Measurements from ENCODE around the gene PIH1D2. TPM values are rescaled to one million over a fixed set of nuclear protein-coding genes. Genes with fewer than 3 reads are reported as not detected.
"Not testable (repeated sequence)": the region's sequence is repeated elsewhere in the genome, so short reads cannot be mapped to it uniquely, and the experiment has no call there.

The PIH1D2 gene
- total RNA-seq, 2 donors from 2014 or later, result 1.1 to 13.7 TPM

- 93% methylated on average over 6 of the region's 6 CpGs for WGBS
Measured at GRCh38 chr11:112103446-112103845, 29.6 kb upstream of the PIH1D2 start.

GRCh38 chr11:112100462-112100861, 26.6 kb upstream of the PIH1D2 start:
- Histone ChIP-seq H3K36me3 (no peaks in the 10 kb centered on the region), H3K4me3 (no peak overlapping the region), H3K27me3 (replicated peaks; ENCODE audit: insufficient read depth) (no peaks in the 10 kb centered on the region), H3K27ac (no peak overlapping the region), H3K4me1 (replicated peaks) (no peaks in the 10 kb centered on the region), H3K9me3 (no peaks in the 10 kb centered on the region)
- no peak for DNase-seq (ENCODE audit: low spot score)
- TF ChIP-seq POLR2A (IDR thresholded peaks at IDR 0.05) (no peak), CTCF (IDR thresholded peaks at IDR 0.05) (no peak)
- WGBS, result 47% methylated on average over 2 of the region's 2 CpGs
- intact Hi-C loops (cut with DNase I), result no loop called here

More at GRCh38 chr11:112103446-112103845, 29.6 kb upstream of the PIH1D2 start:
- no peak overlapping the region for H3K4me3 ChIP-seq
- no peaks in the 10 kb centered on the region for H3K27me3 ChIP-seq (replicated peaks; ENCODE audit: insufficient read depth)
- no peaks in the 10 kb centered on the region for H3K36me3 ChIP-seq
- H3K27ac ChIP-seq, result no peak overlapping the region
- DNase-seq (ENCODE audit: low spot score), result no peak
- H3K4me1 ChIP-seq (replicated peaks), result no peaks in the 10 kb centered on the region
- TF ChIP-seq POLR2AphosphoS5 (IDR thresholded peaks at IDR 0.05) (no peak), CTCF (IDR thresholded peaks at IDR 0.05) (no peak), POLR2A (IDR thresholded peaks at IDR 0.05) (no peak)
- intact Hi-C loops (cut with DNase I), result no loop called here
- no peaks in the 10 kb centered on the region for H3K9me3 ChIP-seq

- no peak overlapping the region for H3K27ac ChIP-seq
- intact Hi-C loops (cut with DNase I), result no loop called here
- WGBS, result 90% methylated on average over 11 of the region's 11 CpGs
- DNase-seq (ENCODE audit: low spot score), result no peak
- H3K9me3 ChIP-seq, result no peaks in the 10 kb centered on the region
- no peaks in the 10 kb centered on the region for H3K4me1 ChIP-seq (replicated peaks)
- no peaks in the 10 kb centered on the region for H3K36me3 ChIP-seq
- TF ChIP-seq POLR2AphosphoS5 (IDR thresholded peaks at IDR 0.05) (no peak), POLR2A (IDR thresholded peaks at IDR 0.05) (no peak), CTCF (IDR thresholded peaks at IDR 0.05) (no peak)
- H3K27me3 ChIP-seq (replicated peaks; ENCODE audit: insufficient read depth), result no peaks in the 10 kb centered on the region
- H3K4me3 ChIP-seq, result no peak overlapping the region
Measured at GRCh38 chr11:112097734-112098528, 24.1 kb upstream of the PIH1D2 start.

- peaks cover 0 to 1% of the 10 kb centered on the region in 2 donors for H3K36me3 ChIP-seq
Measured at GRCh38 chr11:112096194-112096593, 22.4 kb upstream of the PIH1D2 start.

GRCh38 chr11:112095302-112095701, 21.5 kb upstream of the PIH1D2 start:
- WGBS, result 95% methylated on average over 2 of the region's 2 CpGs
- H3K27ac ChIP-seq; H3K27me3 ChIP-seq (replicated peaks; ENCODE audit: insufficient read depth); H3K9me3 ChIP-seq; H3K4me3 ChIP-seq; DNase-seq (ENCODE audit: low spot score); intact Hi-C loops (cut with DNase I); H3K4me1 ChIP-seq (replicated peaks); H3K36me3 ChIP-seq: not testable (repeated sequence)

More at GRCh38 chr11:112096194-112096593, 22.4 kb upstream of the PIH1D2 start:
- Histone ChIP-seq H3K4me1 (replicated peaks) (no peaks in the 10 kb centered on the region), H3K4me3 (no peak overlapping the region), H3K9me3 (no peaks in the 10 kb centered on the region), H3K27ac (no peak overlapping the region), H3K27me3 (replicated peaks; ENCODE audit: insufficient read depth) (no peaks in the 10 kb centered on the region)
- intact Hi-C loops (cut with DNase I), result no loop called here
- no peak for DNase-seq (ENCODE audit: low spot score)
- TF ChIP-seq POLR2A (IDR thresholded peaks at IDR 0.05) (no peak), CTCF (IDR thresholded peaks at IDR 0.05) (no peak), POLR2AphosphoS5 (IDR thresholded peaks at IDR 0.05) (no peak)

Data from prostate gland (tissue), 2 donors.